ENCODE results near the gene ST8SIA1.
A peak's percentile ranks its signal among the peaks of the same experiment; 100 is the strongest.

ST8SIA1 gene

DNA sequence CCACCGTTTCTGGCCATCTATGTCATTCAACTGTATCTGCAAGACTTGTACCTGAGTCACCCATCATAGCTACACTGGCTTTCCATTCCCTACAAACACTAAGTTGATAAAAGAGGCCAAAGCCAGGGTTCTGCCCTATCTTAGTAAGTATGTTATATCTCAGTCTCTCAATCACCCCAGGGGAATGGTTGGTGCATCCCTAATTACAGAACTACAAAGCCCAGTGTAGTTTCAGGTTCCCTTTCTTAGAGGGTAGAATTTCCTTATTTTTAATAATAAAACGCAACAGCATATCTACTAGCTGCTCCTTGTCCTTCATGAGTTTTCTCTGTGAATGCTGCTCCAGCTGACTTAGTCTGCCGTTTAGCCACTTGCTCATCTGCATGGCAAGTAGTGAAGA is 57.6 kb downstream of the ST8SIA1 start:
- DNase-seq = no peak

DNA sequence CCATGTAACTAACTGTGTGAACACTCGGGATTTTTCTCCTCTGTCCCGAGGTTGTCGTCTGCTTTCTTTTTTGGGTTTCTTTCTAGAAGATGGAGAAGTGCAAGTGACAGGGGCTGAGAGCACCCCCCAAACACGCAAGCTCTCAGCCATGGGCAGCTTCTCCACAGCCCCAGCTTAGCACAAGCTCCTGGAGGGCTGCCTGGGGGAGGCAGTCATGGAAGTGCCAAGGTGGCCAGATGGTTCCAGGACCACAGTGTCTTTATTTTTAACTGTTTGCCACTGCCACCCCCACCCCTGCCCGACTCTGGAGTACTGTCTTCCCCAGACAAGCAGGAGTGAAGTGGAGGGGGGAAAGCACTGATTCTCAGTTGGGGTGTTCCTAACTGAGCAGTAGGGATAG is 58.2 kb downstream of the ST8SIA1 start:
- no peak for DNase-seq

DNA sequence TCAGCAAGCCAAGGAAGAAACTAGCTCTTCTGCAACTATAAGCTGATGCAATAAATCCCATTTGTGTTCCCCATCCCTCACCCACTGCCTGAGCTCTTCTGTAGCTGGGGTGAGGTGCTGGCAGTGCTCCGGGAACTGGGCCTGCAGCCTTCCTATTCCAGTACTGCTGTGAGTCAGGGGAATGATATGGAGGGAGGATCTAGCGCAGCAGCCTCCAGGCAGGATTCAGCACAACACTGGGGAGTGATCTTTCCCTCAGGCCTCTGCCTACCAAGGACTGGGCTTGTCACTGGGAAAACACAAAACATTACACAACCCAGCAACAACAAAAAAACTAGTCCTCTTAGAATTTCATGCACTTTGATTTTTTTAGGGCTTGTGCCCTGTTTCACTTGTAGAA is 58.7 kb downstream of the ST8SIA1 start:
- no peak for DNase-seq

DNA sequence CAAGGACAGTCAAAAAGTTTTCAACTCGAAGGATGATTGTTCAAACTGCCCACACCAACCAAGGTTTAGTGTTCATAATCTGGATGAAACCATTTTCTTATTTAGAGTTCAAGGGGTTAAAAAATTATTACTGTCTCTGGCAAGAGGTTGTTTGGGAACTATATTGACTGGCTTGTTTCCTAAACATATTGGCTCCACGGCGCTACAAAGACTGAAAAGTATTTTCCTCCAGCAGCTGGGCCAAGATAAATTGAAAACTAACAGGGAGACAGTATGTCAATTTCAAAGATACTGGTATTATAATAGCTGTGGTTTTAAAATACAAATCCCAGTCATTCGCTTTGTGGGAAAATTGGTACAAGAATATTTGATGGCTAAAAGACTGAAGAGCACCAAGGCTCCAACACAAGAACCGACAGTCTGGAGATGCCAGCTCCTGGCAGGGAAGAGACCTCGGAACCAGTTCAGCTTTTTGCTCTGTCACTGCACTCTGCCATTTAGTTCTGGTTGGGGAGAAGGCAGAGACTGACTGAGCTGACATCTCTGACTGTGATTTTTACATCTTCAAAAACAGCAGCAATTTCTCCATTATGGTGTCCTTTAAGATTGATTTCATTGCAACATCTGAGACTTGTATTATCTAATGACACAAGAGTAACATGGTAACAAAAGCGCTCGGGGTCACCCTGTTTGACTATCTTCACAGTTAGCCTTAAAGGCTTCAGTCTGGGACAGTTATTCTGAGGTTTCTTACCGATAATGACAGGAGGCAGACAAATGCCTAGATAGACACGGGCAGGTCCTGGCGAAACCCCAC is 62.0 kb downstream of the ST8SIA1 start:
- DNase-seq = no peak

DNA sequence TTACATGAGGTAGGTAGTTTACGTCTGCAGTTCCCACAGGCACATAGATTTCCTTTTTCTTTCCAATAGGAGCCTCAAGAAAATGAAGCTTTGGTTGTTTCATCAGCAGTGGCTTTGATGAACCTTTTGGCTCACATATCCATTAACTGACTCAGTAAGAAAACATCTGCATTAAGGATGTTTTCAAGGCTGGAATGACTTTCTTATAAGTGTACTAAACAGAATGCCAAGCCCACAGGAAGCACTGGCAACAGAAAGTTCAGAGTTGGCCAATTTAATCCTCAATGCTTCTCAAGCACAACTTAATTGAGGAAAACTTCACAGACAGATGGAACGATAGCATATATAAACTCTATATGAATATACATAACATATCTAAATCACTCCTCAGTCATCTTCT is 63.5 kb downstream of the ST8SIA1 start:
- DNase-seq = no peak

DNA sequence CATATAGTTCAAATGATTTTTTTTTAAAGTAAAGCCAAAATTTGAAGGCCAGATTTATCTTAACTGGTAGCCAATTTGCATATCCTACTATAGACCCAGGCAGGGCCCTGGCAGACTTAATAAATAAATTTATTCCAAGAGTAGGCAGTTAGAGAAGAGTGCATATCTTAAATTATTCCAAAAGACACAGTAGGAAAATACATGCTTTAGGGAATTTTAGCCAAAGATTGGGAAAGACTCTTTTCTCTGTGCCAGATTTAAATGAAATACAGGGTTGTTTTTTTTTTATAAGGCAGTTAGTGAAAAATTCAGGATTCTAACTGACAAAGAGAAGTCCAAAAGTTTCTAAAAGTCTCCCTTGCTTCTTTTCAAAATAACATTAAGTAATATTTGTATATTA is 65.5 kb downstream of the ST8SIA1 start:
- no peak for DNase-seq

DNA sequence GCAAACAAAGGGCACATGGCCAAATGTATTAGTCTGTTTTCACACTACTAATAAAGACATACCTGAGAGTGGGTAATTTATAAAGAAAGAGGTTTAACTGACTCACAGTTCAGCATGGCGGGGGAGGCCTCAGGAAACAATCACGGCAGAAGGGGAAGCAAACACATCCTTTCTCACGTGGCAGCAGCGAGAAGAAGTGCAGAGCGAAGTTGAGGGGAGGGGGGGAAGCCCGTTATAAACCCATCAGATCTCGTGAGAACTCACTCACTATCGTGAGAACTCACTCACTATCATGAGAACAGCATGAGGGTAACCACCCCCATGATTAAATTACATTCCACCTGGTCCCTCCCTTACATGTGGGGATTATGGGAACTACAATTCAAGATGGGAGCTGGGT is 66.1 kb downstream of the ST8SIA1 start:
- peak; percentile 9 for DNase-seq

DNA sequence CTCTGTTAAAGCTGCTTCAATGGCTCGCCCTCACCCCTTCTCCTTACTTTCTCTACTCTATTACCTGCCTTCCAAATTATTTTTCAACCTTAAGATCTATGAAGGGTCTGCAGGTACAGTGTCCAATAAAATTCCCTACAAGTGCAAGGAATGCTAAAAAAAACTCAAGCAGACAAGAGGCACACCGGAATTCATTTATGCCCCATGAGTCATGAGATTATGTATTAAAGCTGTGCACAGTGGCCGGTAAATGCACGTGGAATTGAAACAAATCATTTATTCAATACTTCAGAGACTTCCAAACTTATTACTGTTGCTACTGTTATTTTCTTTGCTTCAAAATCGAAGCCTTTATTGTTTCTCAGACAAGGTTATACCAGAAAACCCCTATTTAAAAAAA is 68.4 kb downstream of the ST8SIA1 start:
- no peak for DNase-seq

DNA sequence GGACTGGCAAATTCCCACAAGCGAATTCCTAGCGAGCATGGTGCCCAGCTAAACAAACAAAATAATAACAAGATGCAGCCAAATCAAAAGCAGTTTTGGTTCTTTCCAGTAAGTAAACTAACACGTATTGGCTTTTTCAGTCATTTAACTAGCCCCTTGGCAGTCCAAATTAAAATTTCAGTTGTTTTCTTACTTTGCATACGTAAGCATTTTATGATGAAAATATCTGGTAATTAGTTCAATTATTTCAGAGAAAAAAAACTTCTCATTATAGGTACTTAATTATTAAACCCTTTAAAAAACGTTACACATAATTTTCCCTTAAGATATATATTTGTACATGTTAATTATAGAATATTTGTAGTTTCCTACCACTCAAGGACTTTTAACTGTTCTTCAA is 70.1 kb downstream of the ST8SIA1 start:
- DNase-seq = no peak

DNA sequence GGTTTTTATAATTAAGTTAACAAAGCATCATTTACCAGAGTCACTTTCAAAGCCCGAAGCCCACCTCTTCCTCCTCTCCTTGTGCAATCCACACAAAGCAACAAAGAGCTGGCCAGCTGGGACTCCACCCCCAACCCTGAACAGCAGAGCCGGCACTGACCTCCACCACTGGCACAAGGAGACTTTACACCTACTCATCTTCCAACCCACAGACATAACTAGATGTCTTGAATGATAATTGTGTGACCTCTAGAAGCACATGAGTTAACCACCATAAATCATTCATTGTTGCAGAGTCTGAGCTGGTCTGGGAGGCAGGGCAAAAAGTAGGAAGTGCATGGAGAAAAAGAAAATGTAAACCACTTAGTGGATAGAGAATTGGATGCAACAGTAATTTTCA is 72.2 kb downstream of the ST8SIA1 start:
- DNase-seq = peak; percentile 7

DNA sequence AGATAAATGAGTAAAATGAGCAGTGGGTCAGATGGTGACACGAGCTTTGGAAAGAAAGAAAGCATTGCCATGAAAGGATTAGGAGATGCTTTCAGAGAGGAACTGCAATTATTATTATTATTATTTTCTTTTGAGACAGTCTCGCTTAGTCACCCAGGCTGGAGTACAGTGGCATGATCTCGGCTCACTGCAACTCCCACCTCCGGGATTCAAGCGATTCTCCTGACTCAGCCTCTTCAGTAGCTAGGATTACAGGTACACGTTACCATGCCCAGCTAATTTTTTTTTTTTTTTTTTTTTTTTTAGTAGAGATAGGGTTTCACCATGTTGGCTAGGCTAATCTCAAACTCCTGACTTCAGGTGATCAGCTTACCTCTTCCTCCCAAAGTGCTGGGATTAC is 77.4 kb downstream of the ST8SIA1 start:
- DNase-seq = no peak

DNA sequence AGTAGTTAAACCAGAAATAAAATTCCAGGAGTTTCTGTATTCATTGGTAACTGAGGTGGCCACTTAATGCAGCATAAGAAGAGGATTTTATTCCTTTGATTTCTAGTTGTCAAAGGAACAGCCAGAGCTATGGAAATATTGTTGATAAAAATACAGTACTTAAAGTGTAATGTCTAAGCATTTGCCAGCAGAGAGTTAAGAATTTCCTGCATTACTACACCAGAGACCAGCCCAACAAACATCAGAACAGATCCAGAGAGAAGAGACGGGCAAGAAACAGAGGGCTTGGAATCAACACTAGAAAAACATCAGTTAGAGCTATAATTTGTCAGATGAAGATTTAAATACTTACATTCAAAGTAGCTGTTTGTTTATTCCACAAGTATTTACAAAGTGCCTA is 77.9 kb downstream of the ST8SIA1 start:
- no peak for DNase-seq

DNA sequence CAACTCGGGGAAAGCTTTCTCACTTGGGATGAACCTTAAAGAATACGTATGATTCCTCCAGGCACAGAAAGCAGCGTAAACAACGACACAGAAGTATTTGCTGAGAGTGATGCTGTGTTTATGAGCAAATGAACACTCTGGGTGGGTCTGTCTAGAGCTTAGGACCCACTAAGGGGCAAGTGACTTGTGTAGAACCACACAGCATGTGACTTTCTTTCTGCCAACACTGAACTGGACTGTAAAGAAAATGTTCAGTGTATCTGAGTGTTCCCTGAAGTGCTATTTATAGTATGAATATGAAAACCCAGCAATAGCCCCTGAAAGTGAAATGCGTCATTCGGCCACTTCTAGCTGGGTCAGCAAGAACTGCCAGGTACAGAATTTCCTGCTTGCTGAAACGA is 78.5 kb downstream of the ST8SIA1 start:
- no peak for DNase-seq

DNA sequence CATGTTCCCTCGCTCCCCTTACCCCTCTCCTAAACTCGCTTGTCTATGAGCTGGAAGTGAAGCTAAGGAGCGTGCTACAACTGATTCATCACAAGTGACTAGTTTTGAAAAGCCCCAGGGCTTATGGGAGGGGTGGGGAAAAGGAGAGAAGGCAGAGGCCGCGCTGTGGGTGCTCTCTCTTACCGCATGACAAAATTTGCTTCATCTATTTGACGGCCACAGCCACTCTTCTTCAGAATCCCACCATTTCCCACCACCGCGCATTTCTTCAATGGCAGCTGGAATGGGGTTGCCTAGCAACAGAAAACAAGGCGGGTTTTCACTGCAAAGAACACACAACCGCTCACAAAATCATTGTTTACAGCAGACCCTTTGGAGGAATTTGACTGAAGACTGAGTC is 79.4 kb downstream of the ST8SIA1 start:
- no peak for DNase-seq

DNA sequence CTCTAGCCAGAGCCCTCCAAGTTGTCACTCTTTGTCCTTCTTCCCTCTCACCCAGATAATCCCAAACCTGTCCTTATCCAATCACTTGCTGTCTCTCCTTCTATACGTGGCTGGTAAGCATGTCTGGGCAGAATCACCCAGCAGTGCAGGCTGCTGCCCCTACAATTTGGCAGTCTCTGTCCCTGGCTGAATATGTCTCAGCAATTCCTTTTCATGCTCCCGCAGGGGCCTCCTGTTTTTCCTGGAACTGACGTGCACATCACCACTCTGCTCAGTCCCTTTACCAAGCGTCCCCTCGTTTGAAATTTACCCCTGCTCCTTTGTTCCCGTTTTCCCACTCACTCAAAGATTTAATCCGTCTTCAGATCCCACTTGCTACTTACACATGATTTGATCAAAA is 80.0 kb downstream of the ST8SIA1 start:
- DNase-seq = no peak

DNA sequence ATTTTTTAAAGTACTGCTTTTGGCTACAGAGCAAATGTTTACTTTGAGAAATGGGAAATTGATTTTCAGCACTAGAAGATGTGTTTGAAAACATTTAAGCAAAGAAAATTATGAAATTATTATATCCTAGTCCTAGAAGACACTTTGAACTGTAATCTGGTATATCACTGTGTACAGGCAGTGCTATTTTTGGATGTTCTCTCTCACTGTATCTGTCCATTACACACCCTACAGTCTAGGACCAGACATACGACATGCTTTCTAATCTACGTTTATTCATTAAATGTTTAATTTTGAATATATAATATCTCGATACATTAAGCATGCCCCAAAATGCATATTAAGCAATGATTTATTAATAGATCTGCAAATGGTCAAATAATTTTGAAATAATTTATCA is 82.5 kb downstream of the ST8SIA1 start:
- no peak for DNase-seq

DNA sequence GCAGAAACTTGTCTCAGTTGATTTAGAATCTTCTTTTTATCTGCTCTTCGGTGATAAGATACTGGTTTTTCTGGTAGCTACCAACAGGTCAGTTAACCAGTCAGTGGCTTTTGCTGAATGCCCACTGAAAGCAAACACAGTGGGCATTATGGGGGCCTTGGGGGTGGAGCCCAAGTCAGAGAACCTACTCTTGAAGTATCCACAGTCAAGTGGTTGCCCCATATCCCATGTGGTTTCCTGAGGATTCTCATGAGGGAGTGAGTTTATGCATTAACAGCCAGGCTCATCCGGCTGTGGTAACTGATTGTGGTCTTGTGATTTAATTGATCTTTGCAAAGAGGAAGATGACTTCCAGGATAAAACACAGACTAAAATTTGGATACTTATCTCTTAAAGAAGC is 83.7 kb downstream of the ST8SIA1 start:
- peak; percentile 64 for DNase-seq

DNA sequence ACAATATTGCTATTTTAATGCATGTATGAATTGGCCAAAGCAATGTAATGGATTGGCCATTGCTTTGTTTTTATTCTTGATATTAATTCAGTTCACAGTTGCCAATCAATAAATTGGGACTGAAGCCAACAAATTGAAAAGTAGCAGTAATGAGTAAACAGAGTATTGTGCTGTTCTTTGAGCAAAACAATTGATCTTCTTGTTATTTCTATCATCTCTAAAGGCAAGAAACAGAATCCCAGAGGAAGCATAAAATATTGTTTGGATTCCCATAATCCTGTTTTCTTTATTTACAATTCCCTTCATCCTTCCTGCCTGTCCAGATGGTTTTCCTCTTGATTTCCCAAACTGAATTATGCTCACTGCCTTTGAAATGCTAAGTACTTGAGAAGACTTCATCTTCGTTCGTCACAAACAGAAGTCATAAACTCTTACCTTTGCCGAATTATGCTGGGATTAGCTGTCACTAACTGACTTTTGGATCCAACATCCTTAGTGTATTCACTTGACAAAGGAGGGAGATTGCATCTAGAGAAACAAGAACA is 85.9 kb downstream of the ST8SIA1 start:
- DNase-seq = no peak

DNA sequence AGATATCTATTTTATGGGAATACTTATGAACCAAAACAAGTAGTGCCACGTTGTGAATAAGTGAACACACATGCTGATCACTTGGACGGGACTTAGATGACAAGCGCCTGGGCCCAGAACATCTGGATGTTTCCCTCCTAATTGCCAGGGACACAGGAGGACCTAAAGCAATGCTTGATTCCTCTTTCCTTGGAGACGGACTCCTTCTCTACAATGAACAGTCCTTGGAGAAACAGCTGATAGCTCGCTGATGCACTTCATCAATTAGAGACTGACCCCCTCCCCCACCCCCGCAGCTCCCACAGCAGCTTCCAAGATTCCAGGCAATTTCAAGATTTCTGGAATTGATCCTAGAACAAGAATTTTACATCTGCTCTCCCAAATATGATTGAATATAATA is 86.4 kb downstream of the ST8SIA1 start:
- no peak for DNase-seq

DNA sequence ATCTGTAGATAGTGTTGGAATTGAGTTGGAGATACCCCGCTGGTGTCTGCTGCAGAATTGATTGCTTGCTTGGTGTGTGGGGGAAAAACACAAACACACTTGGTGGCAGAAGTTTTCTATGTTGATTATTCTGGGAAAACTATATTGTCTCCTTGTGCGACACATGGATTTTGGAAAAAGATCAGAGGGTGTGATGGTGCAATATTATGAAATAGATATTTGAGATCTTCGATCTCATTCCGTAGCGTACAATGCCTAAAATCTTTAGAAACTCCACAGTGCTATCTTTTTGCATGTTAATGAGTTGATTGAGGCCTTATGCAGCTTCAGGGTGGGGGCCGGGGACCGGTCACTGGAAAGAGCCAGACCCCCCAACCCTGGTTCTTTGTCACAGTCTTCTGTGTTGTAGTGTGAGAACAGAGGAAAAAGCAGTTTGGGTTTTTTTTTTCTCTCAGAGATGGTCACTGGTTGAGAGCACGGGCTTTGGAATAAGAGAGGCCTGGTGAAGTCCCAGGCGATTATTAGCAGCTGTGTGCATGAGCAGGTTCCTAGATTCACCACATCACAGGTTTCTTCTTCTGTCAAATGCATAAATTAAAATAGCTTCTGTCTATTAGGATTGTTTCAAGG is 88.2 kb downstream of the ST8SIA1 start:
- DNase-seq = no peak

DNA sequence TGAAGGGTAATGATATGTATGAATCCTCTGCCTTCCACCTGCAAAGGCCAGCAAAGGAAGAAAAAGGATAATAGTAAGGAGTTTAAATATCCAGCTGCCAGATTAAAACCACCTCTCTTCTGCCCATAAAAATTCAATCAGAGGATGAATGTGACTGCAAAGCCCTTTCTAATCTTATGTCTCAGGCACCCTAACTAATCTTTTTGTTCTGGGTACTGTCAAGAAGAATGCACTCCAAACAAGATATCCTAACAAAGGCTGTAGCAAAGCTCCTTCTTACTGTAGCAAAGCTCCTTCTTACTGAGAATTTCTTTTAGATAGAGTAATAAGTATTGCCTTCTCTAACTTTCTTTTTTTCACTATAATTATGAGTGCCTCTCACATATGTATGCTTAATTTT is 91.8 kb downstream of the ST8SIA1 start:
- no peak for DNase-seq

DNA sequence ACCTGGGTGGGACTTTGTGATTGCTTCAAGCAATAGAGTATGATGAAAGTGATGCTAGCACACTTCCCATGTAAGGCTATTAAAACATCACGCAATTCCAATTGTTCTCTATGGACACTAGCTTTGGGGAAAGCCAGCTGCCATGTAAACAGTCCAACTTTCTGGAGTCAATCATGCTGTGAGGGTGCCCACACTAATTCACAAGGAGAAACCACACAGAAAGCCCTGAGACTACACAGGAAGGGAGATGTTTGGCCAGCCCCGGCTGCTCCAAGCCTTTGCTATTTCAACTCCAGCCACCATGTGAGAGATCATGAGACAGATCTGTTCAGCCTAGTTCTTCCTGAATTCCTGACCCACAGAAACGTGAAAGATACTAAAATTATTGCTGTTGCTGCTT is 96.3 kb downstream of the ST8SIA1 start:
- no peak for DNase-seq

DNA sequence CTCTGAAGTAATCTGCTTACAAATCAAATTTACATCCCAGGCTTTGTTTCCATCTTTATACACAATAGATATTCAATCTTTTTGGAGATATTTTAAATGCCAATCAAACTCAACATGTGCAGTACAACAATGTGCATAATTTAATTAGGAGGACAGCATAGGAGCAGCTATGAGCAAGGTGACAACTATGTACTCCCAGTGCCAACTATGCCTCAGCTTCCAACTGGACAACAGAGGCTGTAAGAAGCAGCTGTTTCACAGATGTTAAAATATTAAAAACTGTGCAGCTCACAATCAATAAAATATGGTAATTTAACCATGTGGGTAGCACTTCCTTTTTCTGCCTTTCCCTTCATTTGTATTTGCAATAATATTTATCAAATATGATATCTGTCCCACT is 99.9 kb downstream of the ST8SIA1 start:
- DNase-seq = no peak

DNA sequence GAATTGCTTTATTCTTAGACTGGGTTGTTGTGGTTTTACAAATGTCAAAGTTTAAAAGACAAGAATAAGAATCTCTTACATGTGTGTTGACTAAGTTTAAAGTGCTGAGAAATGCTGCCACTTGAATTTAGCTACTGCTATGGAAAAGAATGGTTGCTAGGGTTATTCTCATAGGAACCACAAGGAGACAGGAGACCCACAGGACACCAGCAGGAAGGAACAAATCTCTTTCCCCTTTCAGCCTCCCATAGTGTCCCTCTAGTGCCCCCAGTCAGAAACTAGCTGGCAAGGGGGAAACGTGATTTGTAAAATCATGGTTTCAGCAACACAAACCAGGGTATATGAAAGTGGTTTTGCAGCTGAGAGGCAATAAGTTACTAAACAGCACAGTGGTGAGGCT is 102.7 kb downstream of the ST8SIA1 start:
- DNase-seq = no peak

DNA sequence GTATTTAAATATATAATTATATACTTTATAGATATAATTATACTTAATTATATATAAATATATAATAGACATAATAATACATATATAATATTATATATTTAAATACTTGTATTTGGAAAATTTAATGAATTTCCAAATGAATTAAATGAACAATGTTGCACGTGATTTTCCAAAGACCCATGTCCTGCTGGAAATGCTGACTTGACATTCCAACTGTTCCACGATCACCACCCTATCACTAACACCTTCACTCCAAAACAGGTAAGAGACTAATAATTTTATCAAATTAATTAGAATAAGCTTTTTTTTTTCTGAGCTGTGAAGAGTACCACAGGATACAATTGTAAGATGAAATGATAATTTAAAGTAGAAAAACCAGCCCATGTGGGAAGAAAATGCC is 103.4 kb downstream of the ST8SIA1 start:
- no peak for DNase-seq

All from hematopoietic multipotent progenitor cell treated with erythropoietin and hydrocortisone succinate and interleukin-3 and kit ligand, for 4 days (in vitro differentiated cells).